ENCODE measurements around the gene BEST4. TPM values are rescaled to one million over a fixed set of nuclear protein-coding genes. Genes with fewer than 3 reads are reported as not detected.

The BEST4 gene
- total and polyA plus RNA-seq, 2 of the 13 experiments (the other 11 are each of a cell fraction or from before 2014, with no cell fraction given) = 0.77 to 1.4 TPM

DNA sequence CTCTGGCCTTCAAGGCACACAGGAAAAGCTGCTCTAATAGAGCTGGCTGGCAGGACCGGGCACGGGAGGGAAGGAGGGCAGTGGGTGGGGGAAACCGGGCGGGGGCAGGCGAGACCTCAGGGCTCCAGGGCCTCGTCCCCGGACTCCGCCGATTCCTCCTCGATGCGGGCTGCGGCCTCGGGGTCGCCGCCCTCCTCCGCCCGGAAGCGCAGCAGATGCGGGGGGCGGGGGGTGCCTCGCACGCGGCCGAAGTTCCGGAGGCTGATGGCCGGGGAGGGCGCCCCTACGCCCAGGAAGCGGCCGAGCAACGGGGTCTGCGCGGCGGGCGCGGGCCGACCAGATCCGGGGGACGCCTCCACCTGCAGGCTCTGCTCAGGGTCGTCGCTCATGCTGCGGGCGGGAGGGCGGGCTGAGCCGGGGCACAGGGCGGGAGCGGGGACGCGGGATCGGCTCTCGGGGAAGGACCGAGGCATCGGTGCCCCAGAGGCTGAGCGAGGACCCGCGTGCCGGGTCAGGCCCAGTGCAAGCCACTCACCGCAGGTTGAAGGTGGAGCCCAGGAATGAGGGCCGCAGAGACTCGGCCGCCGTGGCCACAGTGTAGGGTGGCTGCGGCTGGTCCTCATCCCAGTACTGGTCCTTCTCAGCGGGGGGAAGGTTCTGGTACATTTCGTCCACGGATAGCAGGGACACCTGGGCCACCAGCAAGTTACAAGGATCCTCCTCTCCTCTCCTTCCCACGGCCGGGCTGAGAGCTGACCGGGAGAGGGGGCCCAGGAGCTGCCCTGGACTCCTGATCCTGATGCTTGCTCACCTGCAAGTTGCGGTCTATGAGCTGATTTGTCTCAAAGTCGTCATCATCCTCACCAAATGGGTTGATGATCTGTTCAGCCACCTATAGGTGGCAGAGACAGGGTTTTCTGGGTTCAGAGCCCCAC, 3.6 kb downstream of the BEST4 start (continued):
- TF ChIP-seq, protein P1, sequence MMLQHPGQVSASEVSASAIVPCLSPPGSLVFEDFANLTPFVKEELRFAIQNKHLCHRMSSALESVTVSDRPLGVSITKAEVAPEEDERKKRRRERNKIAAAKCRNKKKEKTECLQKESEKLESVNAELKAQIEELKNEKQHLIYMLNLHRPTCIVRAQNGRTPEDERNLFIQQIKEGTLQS (CRISPR knock-in tag; IDR thresholded peaks at IDR 0.05) = no peak
- TF ChIP-seq IRF2 (CRISPR knock-in tag; IDR thresholded peaks at IDR 0.05) (peak; percentile 53; the same call in 1 of the 2 replicates), ARID2 (CRISPR knock-in tag; IDR thresholded peaks at IDR 0.05; ENCODE audit: borderline replicate concordance) (peak; percentile 76), GTF2F1 (IDR thresholded peaks at IDR 0.05; ENCODE audit: low read length) (no peak), RAD21 (CRISPR knock-in tag; IDR thresholded peaks at IDR 0.05) (no peak; the same call in 1 of the 2 replicates), MXD4 (CRISPR knock-in tag; IDR thresholded peaks at IDR 0.05) (peak; percentile 67; the same call in 1 of the 2 replicates), FOXP1 (IDR thresholded peaks at IDR 0.05) (no peak), FOXP1 (CRISPR knock-in tag; IDR thresholded peaks at IDR 0.05) (no peak), ZNF382 (CRISPR knock-in tag; IDR thresholded peaks at IDR 0.05; ENCODE audit: borderline replicate concordance) (no peak), CENPX (CRISPR knock-in tag; IDR thresholded peaks at IDR 0.05) (no peak), ZNF564 (CRISPR knock-in tag; IDR thresholded peaks at IDR 0.05) (no peak), NBN (conservative IDR thresholded peaks at IDR 0.05) (no peak), KLF16 (CRISPR knock-in tag; IDR thresholded peaks at IDR 0.05) (peak in 1 of 2 experiments; percentile 23; a peak in 1 of 4 replicates), RFX3 (CRISPR knock-in tag; IDR thresholded peaks at IDR 0.05) (no peak), ZNF790 (CRISPR knock-in tag; IDR thresholded peaks at IDR 0.05; ENCODE audit: borderline replicate concordance) (no peak), GATAD1 (CRISPR knock-in tag; IDR thresholded peaks at IDR 0.05) (0 out of 2 replicates have a peak, but pooled peaks have one; percentile 34)
- TF ChIP-seq, protein P2, sequence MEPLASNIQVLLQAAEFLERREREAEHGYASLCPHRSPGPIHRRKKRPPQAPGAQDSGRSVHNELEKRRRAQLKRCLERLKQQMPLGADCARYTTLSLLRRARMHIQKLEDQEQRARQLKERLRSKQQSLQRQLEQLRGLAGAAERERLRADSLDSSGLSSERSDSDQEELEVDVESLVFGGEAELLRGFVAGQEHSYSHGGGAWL (CRISPR knock-in tag; IDR thresholded peaks at IDR 0.05) = peak; percentile 84
- TF ChIP-seq, protein P3, sequence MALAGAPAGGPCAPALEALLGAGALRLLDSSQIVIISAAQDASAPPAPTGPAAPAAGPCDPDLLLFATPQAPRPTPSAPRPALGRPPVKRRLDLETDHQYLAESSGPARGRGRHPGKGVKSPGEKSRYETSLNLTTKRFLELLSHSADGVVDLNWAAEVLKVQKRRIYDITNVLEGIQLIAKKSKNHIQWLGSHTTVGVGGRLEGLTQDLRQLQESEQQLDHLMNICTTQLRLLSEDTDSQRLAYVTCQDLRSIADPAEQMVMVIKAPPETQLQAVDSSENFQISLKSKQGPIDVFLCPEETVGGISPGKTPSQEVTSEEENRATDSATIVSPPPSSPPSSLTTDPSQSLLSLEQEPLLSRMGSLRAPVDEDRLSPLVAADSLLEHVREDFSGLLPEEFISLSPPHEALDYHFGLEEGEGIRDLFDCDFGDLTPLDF (CRISPR knock-in tag; IDR thresholded peaks at IDR 0.05) = no peak
- TF ChIP-seq, protein P4, sequence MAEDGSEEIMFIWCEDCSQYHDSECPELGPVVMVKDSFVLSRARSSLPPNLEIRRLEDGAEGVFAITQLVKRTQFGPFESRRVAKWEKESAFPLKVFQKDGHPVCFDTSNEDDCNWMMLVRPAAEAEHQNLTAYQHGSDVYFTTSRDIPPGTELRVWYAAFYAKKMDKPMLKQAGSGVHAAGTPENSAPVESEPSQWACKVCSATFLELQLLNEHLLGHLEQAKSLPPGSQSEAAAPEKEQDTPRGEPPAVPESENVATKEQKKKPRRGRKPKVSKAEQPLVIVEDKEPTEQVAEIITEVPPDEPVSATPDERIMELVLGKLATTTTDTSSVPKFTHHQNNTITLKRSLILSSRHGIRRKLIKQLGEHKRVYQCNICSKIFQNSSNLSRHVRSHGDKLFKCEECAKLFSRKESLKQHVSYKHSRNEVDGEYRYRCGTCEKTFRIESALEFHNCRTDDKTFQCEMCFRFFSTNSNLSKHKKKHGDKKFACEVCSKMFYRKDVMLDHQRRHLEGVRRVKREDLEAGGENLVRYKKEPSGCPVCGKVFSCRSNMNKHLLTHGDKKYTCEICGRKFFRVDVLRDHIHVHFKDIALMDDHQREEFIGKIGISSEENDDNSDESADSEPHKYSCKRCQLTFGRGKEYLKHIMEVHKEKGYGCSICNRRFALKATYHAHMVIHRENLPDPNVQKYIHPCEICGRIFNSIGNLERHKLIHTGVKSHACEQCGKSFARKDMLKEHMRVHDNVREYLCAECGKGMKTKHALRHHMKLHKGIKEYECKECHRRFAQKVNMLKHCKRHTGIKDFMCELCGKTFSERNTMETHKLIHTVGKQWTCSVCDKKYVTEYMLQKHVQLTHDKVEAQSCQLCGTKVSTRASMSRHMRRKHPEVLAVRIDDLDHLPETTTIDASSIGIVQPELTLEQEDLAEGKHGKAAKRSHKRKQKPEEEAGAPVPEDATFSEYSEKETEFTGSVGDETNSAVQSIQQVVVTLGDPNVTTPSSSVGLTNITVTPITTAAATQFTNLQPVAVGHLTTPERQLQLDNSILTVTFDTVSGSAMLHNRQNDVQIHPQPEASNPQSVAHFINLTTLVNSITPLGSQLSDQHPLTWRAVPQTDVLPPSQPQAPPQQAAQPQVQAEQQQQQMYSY (CRISPR knock-in tag; IDR thresholded peaks at IDR 0.05) = peak; percentile 32; the same call in 1 of the 2 replicates
- TF ChIP-seq, protein P5, sequence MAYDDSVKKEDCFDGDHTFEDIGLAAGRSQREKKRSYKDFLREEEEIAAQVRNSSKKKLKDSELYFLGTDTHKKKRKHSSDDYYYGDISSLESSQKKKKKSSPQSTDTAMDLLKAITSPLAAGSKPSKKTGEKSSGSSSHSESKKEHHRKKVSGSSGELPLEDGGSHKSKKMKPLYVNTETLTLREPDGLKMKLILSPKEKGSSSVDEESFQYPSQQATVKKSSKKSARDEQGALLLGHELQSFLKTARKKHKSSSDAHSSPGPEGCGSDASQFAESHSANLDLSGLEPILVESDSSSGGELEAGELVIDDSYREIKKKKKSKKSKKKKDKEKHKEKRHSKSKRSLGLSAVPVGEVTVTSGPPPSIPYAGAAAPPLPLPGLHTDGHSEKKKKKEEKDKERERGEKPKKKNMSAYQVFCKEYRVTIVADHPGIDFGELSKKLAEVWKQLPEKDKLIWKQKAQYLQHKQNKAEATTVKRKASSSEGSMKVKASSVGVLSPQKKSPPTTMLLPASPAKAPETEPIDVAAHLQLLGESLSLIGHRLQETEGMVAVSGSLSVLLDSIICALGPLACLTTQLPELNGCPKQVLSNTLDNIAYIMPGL (CRISPR knock-in tag; IDR thresholded peaks at IDR 0.05; ENCODE audit: borderline replicate concordance in 1 of 2, low read depth in 1 of 2) = peak; percentile 40 to 86
- TF ChIP-seq, protein P6, sequence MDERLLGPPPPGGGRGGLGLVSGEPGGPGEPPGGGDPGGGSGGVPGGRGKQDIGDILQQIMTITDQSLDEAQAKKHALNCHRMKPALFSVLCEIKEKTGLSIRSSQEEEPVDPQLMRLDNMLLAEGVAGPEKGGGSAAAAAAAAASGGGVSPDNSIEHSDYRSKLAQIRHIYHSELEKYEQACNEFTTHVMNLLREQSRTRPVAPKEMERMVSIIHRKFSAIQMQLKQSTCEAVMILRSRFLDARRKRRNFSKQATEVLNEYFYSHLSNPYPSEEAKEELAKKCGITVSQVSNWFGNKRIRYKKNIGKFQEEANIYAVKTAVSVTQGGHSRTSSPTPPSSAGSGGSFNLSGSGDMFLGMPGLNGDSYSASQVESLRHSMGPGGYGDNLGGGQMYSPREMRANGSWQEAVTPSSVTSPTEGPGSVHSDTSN (CRISPR knock-in tag; IDR thresholded peaks at IDR 0.05) = no peak

All from HepG2 (cell line).